H9 (cell line): ENCODE results near the gene COMT. TPM values are rescaled to one million over a fixed set of nuclear protein-coding genes. Genes with fewer than 3 reads are reported as not detected.

Experiments used
- DNase-seq: peaks from one replicate; pipeline ENCODE4 v3.0.0-alpha.2; 2017
- H2AFZ ChIP-seq: one replicate; pipeline ENCODE4 v1.6.1; 2013; ENCODE audit warnings: mild to moderate bottlenecking, low read length, control low read depth, moderate library complexity
- H2AK5ac ChIP-seq: 2 replicates; pipeline ENCODE4 v1.6.1; 2013; ENCODE audit warnings: low read length, control low read depth, mixed read lengths; ENCODE audit not compliant: insufficient read length
- H2BK120ac ChIP-seq: one replicate; pipeline ENCODE4 v1.6.1; 2013; ENCODE audit warnings: low read depth, mild to moderate bottlenecking, low read length, control low read depth, inconsistent platforms; ENCODE audit not compliant: poor library complexity, severe bottlenecking
- H2BK12ac ChIP-seq: 2 replicates; pipeline ENCODE4 v1.6.1; 2013; ENCODE audit warnings: low read length, control low read depth, mixed read lengths, low read depth; ENCODE audit not compliant: insufficient read length
- H2BK15ac ChIP-seq: 2 replicates; pipeline ENCODE4 v1.6.1; 2013; ENCODE audit warnings: low read depth, low read length, control low read depth
- H2BK20ac ChIP-seq: one replicate; pipeline ENCODE4 v1.6.1; 2013; ENCODE audit warnings: low read depth, mild to moderate bottlenecking, low read length, control low read depth, inconsistent platforms; ENCODE audit not compliant: poor library complexity, severe bottlenecking
- H2BK5ac ChIP-seq: 2 replicates; pipeline ENCODE4 v1.6.1; 2013; ENCODE audit warnings: low read length, control low read depth, mixed read lengths; ENCODE audit not compliant: insufficient read length
- H3K14ac ChIP-seq: 2 replicates; pipeline ENCODE4 v1.6.1; 2013; ENCODE audit warnings: low read length, control low read depth; ENCODE audit not compliant: insufficient read depth
- H3K18ac ChIP-seq: 2 replicates; pipeline ENCODE4 v1.6.1; 2013; ENCODE audit warnings: low read depth, mild to moderate bottlenecking, mixed read lengths, low read length, control low read depth; ENCODE audit not compliant: insufficient read length
- H3K23ac ChIP-seq: 2 replicates; pipeline ENCODE4 v1.6.1; 2013; ENCODE audit warnings: low read length, control low read depth, mixed read lengths, low read depth; ENCODE audit not compliant: insufficient read length
- H3K23me2 ChIP-seq: 2 replicates; pipeline ENCODE4 v1.6.1; 2013; ENCODE audit warnings: low read depth, mild to moderate bottlenecking, mixed read lengths, low read length, control low read depth; ENCODE audit not compliant: insufficient read length, poor library complexity, severe bottlenecking
- H3K27ac ChIP-seq: 2 replicates; pipeline ENCODE4 v1.5.1; 2013; ENCODE audit warnings: low read length, control low read depth, mixed read lengths, low read depth; ENCODE audit not compliant: insufficient read length
- H3K27me3 ChIP-seq: 2 replicates; pipeline ENCODE4 v1.6.1; 2013; ENCODE audit warnings: low read length, control low read depth, inconsistent platforms; ENCODE audit not compliant: insufficient read depth
- H3K4ac ChIP-seq: 2 replicates; pipeline ENCODE4 v1.6.1; 2013; ENCODE audit warnings: low read depth, mild to moderate bottlenecking, control low read depth, inconsistent platforms, low read length, moderate library complexity
- H3K4me1 ChIP-seq: 2 replicates; pipeline ENCODE4 v1.6.1; 2013; ENCODE audit warnings: low read length, control low read depth, inconsistent platforms; ENCODE audit not compliant: insufficient read depth
- H3K4me2 ChIP-seq: 2 replicates; pipeline ENCODE4 v1.6.1; 2013; ENCODE audit warnings: low read length, control low read depth, mixed read lengths; ENCODE audit not compliant: insufficient read length, insufficient read depth
- H3K56ac ChIP-seq: 2 replicates; pipeline ENCODE4 v1.6.1; 2013; ENCODE audit warnings: low read depth, mild to moderate bottlenecking, mixed read lengths, low read length, control low read depth; ENCODE audit not compliant: insufficient read length
- H3K79me1 ChIP-seq: 2 replicates; pipeline ENCODE4 v1.6.1; 2013; ENCODE audit warnings: low read depth, mild to moderate bottlenecking, moderate library complexity, low read length, control low read depth, inconsistent platforms; ENCODE audit not compliant: insufficient read depth, poor library complexity, severe bottlenecking
- H3K79me2 ChIP-seq: 2 replicates; pipeline ENCODE4 v1.6.1; 2013; ENCODE audit warnings: low read length, control low read depth, inconsistent platforms; ENCODE audit not compliant: insufficient read depth
- H3K9ac ChIP-seq: 2 replicates; pipeline ENCODE4 v1.6.1; 2013; ENCODE audit warnings: low read length, control low read depth, mixed read lengths; ENCODE audit not compliant: insufficient read length; ENCODE audit errors: extremely low read depth
- H3K9me3 ChIP-seq: one replicate; pipeline ENCODE4 v1.6.1; 2013; ENCODE audit warnings: low read depth, low read length, inconsistent platforms; ENCODE audit not compliant: control insufficient read depth
- H3T11ph ChIP-seq: one replicate; pipeline ENCODE4 v1.6.1; 2013; ENCODE audit warnings: mild to moderate bottlenecking, low read length, control low read depth, inconsistent platforms
- H4K20me1 ChIP-seq: one replicate; pipeline ENCODE4 v1.6.1; 2013; ENCODE audit not compliant: control insufficient read depth, insufficient read length, insufficient read depth
- H4K5ac ChIP-seq: 2 replicates; pipeline ENCODE4 v1.6.1; 2013; ENCODE audit warnings: low read depth, mild to moderate bottlenecking, mixed read lengths, low read length, control low read depth; ENCODE audit not compliant: insufficient read length
- H4K8ac ChIP-seq: replicated peaks from 2 replicates; pipeline ENCODE4 v1.6.1; 2013; ENCODE audit warnings: low read length, control low read depth, mixed read lengths, low read depth; ENCODE audit not compliant: insufficient read length
- H4K91ac ChIP-seq: 2 replicates; pipeline ENCODE4 v1.6.1; 2013; ENCODE audit warnings: low read depth, mild to moderate bottlenecking, moderate library complexity, mixed read lengths, low read length, control low read depth; ENCODE audit not compliant: insufficient read length
- H3K27ac Mint-ChIP-seq, 3 experiments: 2 replicates in 2 of 3; 3 replicates in 1 of 3; pipeline ENCODE4 v1.8.0; 2020 to 2021; ENCODE audit warnings: mixed read lengths in 3 of 3, mild to moderate bottlenecking in 1 of 3, moderate library complexity in 1 of 3
- H3K27me3 Mint-ChIP-seq: 2 replicates; pipeline ENCODE4 v1.8.0; 2021; ENCODE audit warnings: low read depth, mild to moderate bottlenecking, moderate library complexity, mixed read lengths
- H3K36me3 Mint-ChIP-seq, 3 experiments: 2 replicates in 2 of 3; 3 replicates in 1 of 3; pipeline ENCODE4 v1.8.0; 2020 to 2021; ENCODE audit warnings: low read depth in 3 of 3, mixed read lengths in 3 of 3; ENCODE audit not compliant: insufficient read depth in 1 of 3
- H3K4me1 Mint-ChIP-seq, 2 experiments: 2 replicates each; pipeline ENCODE4 v1.8.0; 2020; ENCODE audit warnings: mixed read lengths in 2 of 2
- H3K4me3 Mint-ChIP-seq, 2 experiments: 2 replicates in 1 of 2; 3 replicates in 1 of 2; pipeline ENCODE4 v1.8.0; 2020 to 2021; ENCODE audit warnings: mild to moderate bottlenecking in 2 of 2, mixed read lengths in 2 of 2, moderate library complexity in 1 of 2
- H3K9me3 Mint-ChIP-seq, 2 experiments: 2 replicates in 1 of 2; 3 replicates in 1 of 2; pipeline ENCODE4 v1.8.0; 2020; ENCODE audit warnings: mild to moderate bottlenecking in 2 of 2, mixed read lengths in 2 of 2, moderate library complexity in 1 of 2
- CTCF ChIP-seq: fragments of 200-600 bp; sonication (generic); conservative IDR thresholded peaks from 3 replicates; pipeline ENCODE4 v1.8.0; 2021; ENCODE audit warnings: antibody characterized with exemption, mild to moderate bottlenecking
- WGBS: extraction: QIAGEN DNeasy Blood & Tissue Kit; methylation state at CpG from one replicate; pipeline ENCODE4 v1.1.7; 2013; ENCODE audit warnings: missing lambda C conversion rate, low lambda C conversion rate, mixed read lengths; ENCODE audit not compliant: insufficient read length; ENCODE audit errors: extremely low coverage; 5-methylcytosine and 5-hydroxymethylcytosine counted together
- total RNA-seq: library from RNA; stranded (reverse); gene quantifications from 2 replicates; pipeline ENCODE4 v1.2.1, GENCODE V29; 2021

Gene COMT
- total RNA-seq, 1 experiment from 2014 or later, result 42.2 TPM

- H2BK12ac ChIP-seq, result no peak overlapping the region
- no peak overlapping the region for H2AK5ac ChIP-seq
- H2BK120ac ChIP-seq, result no peak overlapping the region
- no peak for TF ChIP-seq CTCF
- Mint-ChIP-seq H3K4me3 (no peak overlapping the region), H3K36me3 (peaks cover 0 to 27% (median 21%) of the 10 kb centered on the region in 3 experiments; a peak in 5 of 7 replicates), H3K27ac (peak overlapping the region in 1 of 3 experiments; percentile 35; a peak in 1 of 7 replicates), H3K4me1 (no peaks in the 10 kb centered on the region), H3K9me3 (peaks cover 0 to 4% of the 10 kb centered on the region in 2 experiments; a peak in 1 of 5 replicates), H3K27me3 (no peaks in the 10 kb centered on the region)
- no CpG with 5 or more reads among the region's 13 CpGs for WGBS
- H3K9ac ChIP-seq, result no peak overlapping the region
- H2BK5ac ChIP-seq, result no peak overlapping the region
- H3K23ac ChIP-seq, result no peak overlapping the region
- no peak overlapping the region for H3K14ac ChIP-seq
- DNase-seq, result no peak
- no peak overlapping the region for H2AFZ ChIP-seq
- no peak overlapping the region for H4K5ac ChIP-seq
- H3K79me2 ChIP-seq, result no peaks in the 10 kb centered on the region
- H2BK20ac ChIP-seq, result no peak overlapping the region
- H3K4me2 ChIP-seq, result no peak overlapping the region
- H3K79me1 ChIP-seq, result no peaks in the 10 kb centered on the region
- H2BK15ac ChIP-seq, result no peak overlapping the region
- no peak overlapping the region for H4K8ac ChIP-seq
- H3T11ph ChIP-seq, result no peak overlapping the region
- no peak overlapping the region for H3K27ac ChIP-seq
- no peak overlapping the region for H3K56ac ChIP-seq
- no peak overlapping the region for H4K91ac ChIP-seq
- no peaks in the 10 kb centered on the region for H3K27me3 ChIP-seq
- H3K18ac ChIP-seq, result no peak overlapping the region
- no peaks in the 10 kb centered on the region for H3K4me1 ChIP-seq
- no peaks in the 10 kb centered on the region for H3K23me2 ChIP-seq
- no peaks in the 10 kb centered on the region for H4K20me1 ChIP-seq
- peaks cover 5% of the 10 kb centered on the region for H3K9me3 ChIP-seq
- no peak overlapping the region for H3K4ac ChIP-seq
Measured at GRCh38 chr22:19915287-19915954, 26.2 kb upstream of the COMT start.
